GM13977 (cell line): ENCODE measurements around the gene ACOX2.

Source experiments
- DNase-seq: peaks from one replicate; pipeline ENCODE4 v3.0.0; 2012; ENCODE audit warnings: low spot score
- CTCF ChIP-seq: IDR thresholded peaks from 2 replicates; pipeline ENCODE4 v1.5.1; 2012; ENCODE audit warnings: mild to moderate bottlenecking, control low read depth; ENCODE audit not compliant: insufficient read depth; ENCODE audit errors: extremely low read depth, missing control alignments
- in situ Hi-C: fragments of 300-500 bp; cut with MboI; formaldehyde crosslinking; loops from one replicate; pipeline ENCODE4 v1.12.0; 2022; ENCODE audit warnings: low sequenced_read_pairs, low pct_unique_long_range_greater_than_20kb, mixed read lengths, inconsistent platforms; ENCODE audit not compliant: unreplicated experiment

Gene ACOX2

GRCh38 chr3:58521917-58522631 is 14.9 kb downstream of the ACOX2 start:
- no peak for DNase-seq
- no peak for TF ChIP-seq CTCF
- in situ Hi-C loops, result no loop called here

- in situ Hi-C loops, result no loop called here
- no peak for DNase-seq
- no peak for TF ChIP-seq CTCF
Observed at GRCh38 chr3:58521336-58521670, 15.7 kb downstream of the ACOX2 start.

- in situ Hi-C loops, result no loop called here
- DNase-seq, result no peak
- TF ChIP-seq CTCF, result no peak
Observed at GRCh38 chr3:58520403-58521335, 16.3 kb downstream of the ACOX2 start.

GRCh38 chr3:58519668-58520402 is 17.2 kb downstream of the ACOX2 start:
- TF ChIP-seq CTCF, result no peak
- in situ Hi-C loops, result no loop called here
- no peak for DNase-seq

GRCh38 chr3:58518291-58518789 is 18.6 kb downstream of the ACOX2 start:
- no peak for TF ChIP-seq CTCF
- DNase-seq, result no peak

GRCh38 chr3:58514405-58514804 is 22.6 kb downstream of the ACOX2 start:
- TF ChIP-seq CTCF, result no peak
- in situ Hi-C loops, result no loop called here
- DNase-seq, result no peak

More at GRCh38 chr3:58518291-58518789, 18.6 kb downstream of the ACOX2 start:
- in situ Hi-C loops, result no loop called here
